Sigmoid colon (tissue), 7 donors: ENCODE data around the gene EDC4. TPM values are rescaled to one million over a fixed set of nuclear protein-coding genes. Genes with fewer than 3 reads are reported as not detected.

ENCODE experiments used
- DNase-seq: peaks from one replicate; pipeline ENCODE4 v3.0.0-alpha.2; 2019
- H3K27ac ChIP-seq, 4 donors: fragments of 200-600 bp; sonication (generic); one replicate each; pipeline ENCODE4 v1.5.1; 2016 to 2019; ENCODE audit warnings: mild to moderate bottlenecking in 1 of 4
- H3K27me3 ChIP-seq, 3 donors: fragments of 200-600 bp; sonication (generic); one replicate each; pipeline ENCODE4 v1.5.1; 2019; ENCODE audit warnings: mild to moderate bottlenecking in 1 of 3
- H3K36me3 ChIP-seq, 4 donors: fragments of 200-600 bp; sonication (generic); one replicate each; pipeline ENCODE4 v1.5.1; 2016 to 2019
- H3K4me1 ChIP-seq, 4 donors: fragments of 200-600 bp; sonication (generic); one replicate each; pipeline ENCODE4 v1.5.1; 2017 to 2019
- H3K4me3 ChIP-seq, 4 donors: fragments of 200-600 bp; sonication (generic); one replicate each; pipeline ENCODE4 v1.5.1; 2017 to 2019; ENCODE audit warnings: mild to moderate bottlenecking in 2 of 4, moderate library complexity in 1 of 4
- H3K9me3 ChIP-seq, 4 donors: fragments of 200-600 bp in 3 of 4; sonication (generic) in 3 of 4; one replicate each; pipeline versions ENCODE4 v1.5.1 to v1.6.1; 2013 to 2019
- CTCF ChIP-seq, 4 experiments: fragments of 450-650 bp in 3 of 4; fragments of 200-600 bp in 1 of 4; IDR thresholded peaks; one replicate each; pipeline ENCODE4 v1.5.1; 2016 to 2019; ENCODE audit warnings: antibody characterized with exemption in 4 of 4, mild to moderate bottlenecking in 3 of 4, moderate library complexity in 2 of 4
- EP300 ChIP-seq, 4 donors: sonication (generic); formaldehyde crosslinking; IDR thresholded peaks; one replicate each; pipeline ENCODE4 v1.6.1; 2017; ENCODE audit warnings: antibody characterized with exemption in 4 of 4
- POLR2A ChIP-seq, 2 donors: fragments of 450-650 bp; IDR thresholded peaks; one replicate each; pipeline ENCODE4 v1.6.1; 2016; ENCODE audit warnings: antibody characterized with exemption in 2 of 2, mild to moderate bottlenecking in 2 of 2, moderate library complexity in 2 of 2
- POLR2AphosphoS5 ChIP-seq, 4 donors: sonication (generic); formaldehyde crosslinking; IDR thresholded peaks; one replicate each; pipeline ENCODE4 v1.6.1; 2017; ENCODE audit warnings: antibody characterized with exemption in 4 of 4
- WGBS, 2 donors: extraction: QIAGEN DNeasy Blood & Tissue Kit; methylation state at CpG; one replicate each; pipeline ENCODE4 v1.1.7; 2013; 5-methylcytosine and 5-hydroxymethylcytosine counted together
- intact Hi-C: fragments of 100-400 bp; cut with DNase I; formaldehyde crosslinking; loops from one replicate; pipeline ENCODE4 v1.15.1; 2023
- polyA plus RNA-seq, 3 donors: library from polyadenylated mRNA; stranded (reverse); fragments of 200-250 nt; gene quantifications; one replicate each; pipeline ENCODE4 v1.2.3, GENCODE V29; 2013
- small RNA-seq, 3 donors: library from RNA; depleted of rRNA; stranded (forward); fragments of <200 nt; gene quantifications; one replicate each; pipeline ENCODE3, GENCODE V24; 2016
- total RNA-seq, 4 donors: library from RNA; depleted of rRNA; stranded (reverse); fragments of >200 nt; gene quantifications; one replicate each; pipeline ENCODE4 v1.1.0, GENCODE V29; 2016
- donor health status: healthy with polysubstance abuse.
- donor health status: Bipolar disorder and iron deficiency.
- donor health status: healthy.

EDC4 gene
- total and polyA plus RNA-seq, 7 donors: 24.5 to 48.9 (median 33.5) TPM

- Histone ChIP-seq H3K27me3 (no peaks in the 10 kb centered on the region), H3K9me3 (no peaks in the 10 kb centered on the region), H3K4me1 (peaks cover 0 to 22% (median 16%) of the 10 kb centered on the region in 4 donors), H3K36me3 (peaks cover 8 to 50% (median 16%) of the 10 kb centered on the region in 4 donors), H3K4me3 (no peak overlapping the region), H3K27ac (no peak overlapping the region)
- TF ChIP-seq POLR2A (IDR thresholded peaks at IDR 0.05) (no peak), CTCF (IDR thresholded peaks at IDR 0.05) (no peak), POLR2AphosphoS5 (IDR thresholded peaks at IDR 0.05) (no peak), EP300 (IDR thresholded peaks at IDR 0.05) (no peak)
- peak; percentile 61 for DNase-seq
- intact Hi-C loops: loop anchor here (10.0 kb wide), 1 partner anchor 405 kb away; the partner anchor contains the start of gene RIPOR1
- WGBS, 2 donors: 94 to 96% methylated on average over 14 of the region's 14 CpGs
Measured at GRCh38 chr16:67930191-67930590, 57.3 kb downstream of the EDC4 start.

- 94% methylated on average over 17 of the region's 17 CpGs for WGBS, 2 donors
- no peak overlapping the region for H3K4me3 ChIP-seq
- H3K27me3 ChIP-seq: no peaks in the 10 kb centered on the region
- peaks cover 0 to 24% (median 19%) of the 10 kb centered on the region in 4 donors for H3K4me1 ChIP-seq
- no peak overlapping the region for H3K27ac ChIP-seq
- no peaks in the 10 kb centered on the region for H3K9me3 ChIP-seq
- DNase-seq: peak; percentile 56
- intact Hi-C loops: loop anchor here (10.0 kb wide), 1 partner anchor 406 kb away; the partner anchor contains the start of gene RIPOR1
- TF ChIP-seq POLR2AphosphoS5 (IDR thresholded peaks at IDR 0.05) (no peak), POLR2A (IDR thresholded peaks at IDR 0.05) (no peak), EP300 (IDR thresholded peaks at IDR 0.05) (no peak)
- peaks cover 8 to 50% (median 16%) of the 10 kb centered on the region in 4 donors for H3K36me3 ChIP-seq
Measured at GRCh38 chr16:67930678-67931211, 57.9 kb downstream of the EDC4 start.

Small RNA genes lying within 50 kb of the gene (small RNA-seq; reads per million reads assigned to genes)
- gene AC040162.2 (0 reads per million in 3 donors), gene NRN1L (0 reads per million in 3 donors)

Other genes starting within 250 kb of the EDC4 start
- 1 to 10 TPM in 1 of 4 donors, under 1 TPM in 3; 0.36 to 1.5 (median 0.75) TPM for gene CARMIL2, start 227.9 kb upstream of the EDC4 start, total RNA-seq
- 10 to 100 TPM in 1 of 3 donors, under 1 TPM in 1, not detected in 1; 0.23 to 20.7 TPM for gene CARMIL2, start 227.9 kb upstream of the EDC4 start, polyA plus RNA-seq
- gene ACD, start 212.8 kb upstream of the EDC4 start, total RNA-seq: 10 to 100 TPM; 13.9 to 20.6 (median 18.7) TPM
- 10 to 100 TPM in 1 of 3 donors, 1 to 10 TPM in 2; 7.4 to 19.3 (median 9.6) TPM for gene ACD, start 212.8 kb upstream of the EDC4 start, polyA plus RNA-seq
- 10 to 100 TPM; 12.8 to 16.6 (median 14.0) TPM for gene PARD6A, start 212.1 kb upstream of the EDC4 start, total RNA-seq
- gene PARD6A, start 212.1 kb upstream of the EDC4 start, polyA plus RNA-seq: 1 to 10 TPM; 4.2 to 8.3 (median 4.4) TPM
- 10 to 100 TPM; 21.0 to 27.0 (median 23.2) TPM for gene ENKD1, start 206.3 kb upstream of the EDC4 start, total RNA-seq
- gene ENKD1, start 206.3 kb upstream of the EDC4 start, polyA plus RNA-seq: 10 to 100 TPM in 1 of 3 donors, 1 to 10 TPM in 2; 6.9 to 16.2 (median 9.0) TPM
- 10 to 100 TPM in 3 of 4 donors, 1 to 10 TPM in 1; 8.6 to 26.1 (median 21.9) TPM for gene C16orf86, start 206.2 kb upstream of the EDC4 start, total RNA-seq
- gene C16orf86, start 206.2 kb upstream of the EDC4 start, polyA plus RNA-seq: 1 to 10 TPM in 2 of 3 donors, under 1 TPM in 1; 0.46 to 5.0 (median 1.8) TPM
- gene GFOD2, start 153.7 kb upstream of the EDC4 start, total RNA-seq: 10 to 100 TPM in 2 of 4 donors, 1 to 10 TPM in 2; 8.1 to 19.1 (median 11.1) TPM
- 10 to 100 TPM; 13.8 to 19.5 (median 15.5) TPM for gene GFOD2, start 153.7 kb upstream of the EDC4 start, polyA plus RNA-seq
- 1 to 10 TPM; 7.1 to 10.0 (median 7.6) TPM for gene RANBP10, start 66.5 kb upstream of the EDC4 start, total RNA-seq
- 10 to 100 TPM in 1 of 3 donors, 1 to 10 TPM in 2; 4.2 to 15.5 (median 4.6) TPM for gene RANBP10, start 66.5 kb upstream of the EDC4 start, polyA plus RNA-seq
- 1 to 10 TPM; 1.1 to 2.9 (median 1.8) TPM for gene TSNAXIP1, start 66.2 kb upstream of the EDC4 start, total RNA-seq
- under 1 TPM in 2 of 3 donors, not detected in 1; 0.60 to 0.92 TPM for gene TSNAXIP1, start 66.2 kb upstream of the EDC4 start, polyA plus RNA-seq
- 10 to 100 TPM; 63.9 to 85.6 (median 75.2) TPM for gene THAP11, start 30.7 kb upstream of the EDC4 start, total RNA-seq
- gene THAP11, start 30.7 kb upstream of the EDC4 start, polyA plus RNA-seq: 10 to 100 TPM; 16.2 to 23.4 (median 20.8) TPM
- 100 to 1,000 TPM in 1 of 4 donors, 10 to 100 TPM in 3; 50.8 to 106 (median 85.4) TPM for gene NUTF2, start 26.1 kb upstream of the EDC4 start, total RNA-seq
- 100 to 1,000 TPM in 1 of 3 donors, 10 to 100 TPM in 2; 93.8 to 115 (median 99.7) TPM for gene NUTF2, start 26.1 kb upstream of the EDC4 start, polyA plus RNA-seq
- gene CENPT, start 25.4 kb upstream of the EDC4 start, total RNA-seq: 10 to 100 TPM; 27.5 to 53.7 (median 41.8) TPM
- gene CENPT, start 25.4 kb upstream of the EDC4 start, polyA plus RNA-seq: 10 to 100 TPM in 2 of 3 donors, 1 to 10 TPM in 1; 9.6 to 38.3 (median 19.0) TPM
- gene NRN1L, start 11.8 kb downstream of the EDC4 start, total RNA-seq: not detected
- 1 to 10 TPM in 1 of 3 donors, not detected in 2; 1.1 TPM for gene NRN1L, start 11.8 kb downstream of the EDC4 start, polyA plus RNA-seq
- gene PSKH1, start 20.2 kb downstream of the EDC4 start, total RNA-seq: 10 to 100 TPM; 13.9 to 20.8 (median 17.2) TPM
- gene PSKH1, start 20.2 kb downstream of the EDC4 start, polyA plus RNA-seq: 10 to 100 TPM; 22.2 to 29.2 (median 26.8) TPM
- 1 to 10 TPM in 1 of 4 donors, under 1 TPM in 2, not detected in 1; 0.71 to 1.7 (median 0.82) TPM for gene CTRL, start 58.8 kb downstream of the EDC4 start, total RNA-seq
- 1 to 10 TPM in 1 of 3 donors, not detected in 2; 2.1 TPM for gene CTRL, start 58.8 kb downstream of the EDC4 start, polyA plus RNA-seq
- gene PSMB10, start 63.8 kb downstream of the EDC4 start, total RNA-seq: 10 to 100 TPM; 37.1 to 61.0 (median 42.5) TPM
- 100 to 1,000 TPM; 170 to 200 (median 183) TPM for gene PSMB10, start 63.8 kb downstream of the EDC4 start, polyA plus RNA-seq
- gene LCAT, start 71.1 kb downstream of the EDC4 start, total RNA-seq: 10 to 100 TPM; 10.4 to 31.0 (median 15.2) TPM
- gene LCAT, start 71.1 kb downstream of the EDC4 start, polyA plus RNA-seq: 1 to 10 TPM in 2 of 3 donors, under 1 TPM in 1; 0.60 to 5.5 (median 1.6) TPM
- 10 to 100 TPM; 27.6 to 77.0 (median 45.6) TPM for gene SLC12A4, start 95.6 kb downstream of the EDC4 start, total RNA-seq
- gene SLC12A4, start 95.6 kb downstream of the EDC4 start, polyA plus RNA-seq: 10 to 100 TPM in 1 of 3 donors, 1 to 10 TPM in 2; 3.0 to 13.3 (median 3.2) TPM
- under 1 TPM in 1 of 4 donors, not detected in 3; 0.27 TPM for gene DPEP3, start 107.4 kb downstream of the EDC4 start, total RNA-seq
- gene DPEP3, start 107.4 kb downstream of the EDC4 start, polyA plus RNA-seq: under 1 TPM in 2 of 3 donors, not detected in 1; 0.09 to 0.46 TPM
- 1 to 10 TPM; 2.1 to 3.9 (median 3.1) TPM for gene DPEP2, start 126.4 kb downstream of the EDC4 start, total RNA-seq
- gene DPEP2, start 126.4 kb downstream of the EDC4 start, polyA plus RNA-seq: 10 to 100 TPM in 1 of 3 donors, 1 to 10 TPM in 1, under 1 TPM in 1; 0.69 to 11.9 (median 1.2) TPM
- gene DPEP2NB, start 142.9 kb downstream of the EDC4 start, total RNA-seq: not detected
- not detected for gene DPEP2NB, start 142.9 kb downstream of the EDC4 start, polyA plus RNA-seq
- 1 to 10 TPM; 5.0 to 6.9 (median 5.8) TPM for gene DDX28, start 150.2 kb downstream of the EDC4 start, total RNA-seq
- gene DDX28, start 150.2 kb downstream of the EDC4 start, polyA plus RNA-seq: 10 to 100 TPM in 1 of 3 donors, 1 to 10 TPM in 2; 3.0 to 12.8 (median 5.1) TPM
- gene DUS2, start 150.2 kb downstream of the EDC4 start, total RNA-seq: 1 to 10 TPM; 3.6 to 7.3 (median 5.3) TPM
- gene DUS2, start 150.2 kb downstream of the EDC4 start, polyA plus RNA-seq: 10 to 100 TPM in 1 of 3 donors, 1 to 10 TPM in 2; 6.6 to 17.3 (median 7.4) TPM
- 10 to 100 TPM; 42.8 to 52.2 (median 46.0) TPM for gene NFATC3, start 212.3 kb downstream of the EDC4 start, total RNA-seq
- gene NFATC3, start 212.3 kb downstream of the EDC4 start, polyA plus RNA-seq: 10 to 100 TPM in 1 of 3 donors, 1 to 10 TPM in 2; 4.8 to 16.9 (median 6.0) TPM